Endothelial cell of umbilical vein (primary cell): ENCODE measurements around the gene PCID2. TPM values are rescaled to one million over a fixed set of nuclear protein-coding genes. Genes with fewer than 3 reads are reported as not detected.

Source experiments
- BruUV-seq: library from RNA; stranded (reverse); fragments of 400-500 nt; replicated peaks from 2 replicates; lab custom pipeline; 2021; lab: Mats Ljungman, UMichigan
- CTCF ChIA-PET: fragments of 300-600, 350-600 bp; sonication (Branson Sonifier 250); formaldehyde crosslinking; loops from one replicate; lab custom pipeline; 2021; ENCODE audit warnings: antibody characterized with exemption, inconsistent platforms; lab: Charles Lee
- POLR2A ChIA-PET: fragments of 300-600, 350-600 bp; sonication (Branson Sonifier 250); formaldehyde crosslinking; loops from one replicate; lab custom pipeline; 2021; ENCODE audit warnings: antibody characterized with exemption, inconsistent platforms; lab: Charles Lee
- DNase-seq: peaks from one replicate; pipeline ENCODE4 v3.0.0-alpha.2; 2011; ENCODE audit warnings: low read depth, low spot score
- FAIRE-seq: peaks from 2 replicates; lab custom pipeline; 2011; peaks lifted over from hg19 to GRCh38; lab: Jason Lieb, UNC
- H2AFZ ChIP-seq: 2 replicates; pipeline ENCODE4 v1.6.0; 2012; ENCODE audit warnings: low read depth, low read length, control low read depth, inconsistent platforms
- H3K27ac ChIP-seq: 2 replicates; pipeline ENCODE4 v1.5.1; 2011; ENCODE audit warnings: low read depth, mild to moderate bottlenecking, control low read depth, low read length, moderate library complexity; ENCODE audit not compliant: insufficient read depth
- H3K27me3 ChIP-seq, 2 experiments: 2 replicates each; pipeline versions ENCODE4 v1.6.0 to v1.6.1; 2011; ENCODE audit warnings: low read length in 2 of 2, mixed read lengths in 1 of 2; ENCODE audit not compliant: control insufficient read depth in 2 of 2, insufficient read depth in 2 of 2
- H3K36me3 ChIP-seq, 2 experiments: 2 replicates in 1 of 2; 3 replicates in 1 of 2; pipeline ENCODE4 v1.5.1; 2011; ENCODE audit warnings: low read length in 2 of 2, mild to moderate bottlenecking in 1 of 2, moderate library complexity in 1 of 2; ENCODE audit not compliant: control insufficient read depth in 2 of 2, insufficient read depth in 2 of 2; ENCODE audit errors: extremely low read depth in 1 of 2
- H3K4me1 ChIP-seq: 3 replicates; pipeline ENCODE4 v1.5.1; 2011; ENCODE audit warnings: mild to moderate bottlenecking, low read length; ENCODE audit not compliant: control insufficient read depth, insufficient read depth; ENCODE audit errors: extremely low read depth
- H3K4me2 ChIP-seq: 2 replicates; pipeline ENCODE4 v1.6.1; 2011; ENCODE audit warnings: low read length, control low read depth, mixed read lengths; ENCODE audit not compliant: insufficient read depth
- H3K4me3 ChIP-seq, 3 experiments: fragments of 200-600 bp in 1 of 3; sonication (generic), shearing (Covaris generic) in 1 of 3; replicated peaks in 1 of 3; 2 replicates each; pipeline ENCODE4 v1.5.1; 2011 to 2016; ENCODE audit warnings: control low read depth in 3 of 3, low read length in 3 of 3, mild to moderate bottlenecking in 2 of 3, inconsistent platforms in 1 of 3, low read depth in 1 of 3, moderate library complexity in 1 of 3; ENCODE audit not compliant: insufficient read depth in 1 of 3
- H3K79me2 ChIP-seq: 2 replicates; pipeline ENCODE4 v1.6.0; 2012; ENCODE audit warnings: low read length, inconsistent platforms; ENCODE audit not compliant: control insufficient read depth, insufficient read depth
- H3K9ac ChIP-seq: replicated peaks from 2 replicates; pipeline ENCODE3; 2011; ENCODE audit warnings: low read length, control low read depth; ENCODE audit not compliant: insufficient read depth; ENCODE audit errors: extremely low read depth
- H3K9me1 ChIP-seq: replicated peaks from 3 replicates; pipeline ENCODE4 v1.6.0; 2011; ENCODE audit warnings: mild to moderate bottlenecking, low read length; ENCODE audit not compliant: control insufficient read depth, insufficient read depth; ENCODE audit errors: extremely low read depth
- H3K9me3 ChIP-seq: replicated peaks from 2 replicates; pipeline ENCODE4 v1.5.1; 2012; ENCODE audit warnings: low read length, inconsistent platforms; ENCODE audit not compliant: control insufficient read depth, insufficient read depth
- H4K20me1 ChIP-seq: replicated peaks from 2 replicates; pipeline ENCODE3; 2011; ENCODE audit warnings: mild to moderate bottlenecking, low read length; ENCODE audit not compliant: control insufficient read depth, insufficient read depth; ENCODE audit errors: extremely low read depth
- EZH2 ChIP-seq: IDR thresholded peaks from 2 replicates; pipeline ENCODE4 v1.6.1; 2012; ENCODE audit warnings: borderline replicate concordance, low read depth, mild to moderate bottlenecking, moderate library complexity, low read length, inconsistent platforms; ENCODE audit not compliant: severe bottlenecking
- FOS ChIP-seq: IDR thresholded peaks from 2 replicates; pipeline ENCODE4 v1.6.1; 2011; ENCODE audit warnings: mild to moderate bottlenecking, low read length, moderate library complexity, borderline replicate concordance; ENCODE audit not compliant: insufficient read depth
- GATA2 ChIP-seq: IDR thresholded peaks from 2 replicates; pipeline ENCODE4 v1.7.0; 2011; ENCODE audit warnings: low read depth, mild to moderate bottlenecking, moderate library complexity, mixed read lengths, low read length; ENCODE audit not compliant: insufficient read length, insufficient read depth
- JUN ChIP-seq: IDR thresholded peaks from 2 replicates; pipeline ENCODE4 v1.6.1; 2011; ENCODE audit warnings: borderline replicate concordance, low read depth; ENCODE audit not compliant: insufficient read length, insufficient read depth
- MYC ChIP-seq: IDR thresholded peaks from one replicate; pipeline ENCODE4 v1.6.1; 2011; ENCODE audit warnings: mild to moderate bottlenecking, low read depth, low read length
- POLR2A ChIP-seq: IDR thresholded peaks from 2 replicates; pipeline ENCODE4 v1.6.1; 2012; ENCODE audit warnings: low read depth, mild to moderate bottlenecking, control low read depth, low read length
- POLR2AphosphoS5 ChIP-seq: IDR thresholded peaks from 2 replicates; pipeline ENCODE4 v1.6.1; 2012; ENCODE audit warnings: low read depth, mild to moderate bottlenecking, control low read depth, low read length, moderate library complexity; ENCODE audit not compliant: insufficient read depth
- dilution Hi-C: fragments of 300-500 bp; cut with MboI; formaldehyde crosslinking; loops from one replicate; pipeline ENCODE4 v1.15.0; 2019; ENCODE audit warnings: low sequenced_read_pairs; ENCODE audit not compliant: extremely low pct_ligation_motif_present
- intact Hi-C: fragments of 100-400 bp; cut with micrococcal nuclease; formaldehyde crosslinking; loops from one replicate; pipeline ENCODE4 v1.10.0; 2022
- polyA plus RNA-seq, 4 experiments: library from polyadenylated mRNA; depleted of rRNA in 3 of 4; stranded (reverse) in 3 of 4; unstranded in 1 of 4; fragments of >200 nt; gene quantifications; 2 replicates each; pipeline versions ENCODE4 v1.2.1 to v1.2.3, GENCODE V29; 2011 to 2012; ENCODE audit warnings: missing spikeins in 1 of 4
- total RNA-seq: library from RNA; stranded (reverse); gene quantifications from 2 replicates; pipeline ENCODE4 v1.2.3, GENCODE V29; 2021
- TF ChIP-seq, protein P1 (sequence below): IDR thresholded peaks from 2 replicates; pipeline ENCODE4 v1.6.1; 2011; ENCODE audit not compliant: insufficient read depth, insufficient read length
- TF ChIP-seq, protein P2 (sequence below), 2 donors: IDR thresholded peaks; 1 replicate in 1 of 2; 2 replicates in 1 of 2; pipeline ENCODE4 v1.5.1; 2011; ENCODE audit warnings: low read length in 2 of 2, mild to moderate bottlenecking in 2 of 2, moderate library complexity in 2 of 2, control low read depth in 1 of 2, inconsistent platforms in 1 of 2, low read depth in 1 of 2; ENCODE audit not compliant: insufficient read depth in 1 of 2; ENCODE audit errors: extremely low read depth in 1 of 2

The PCID2 gene
- total and polyA plus RNA-seq, 2 donors (not counting 3 experiments of a cell fraction or from before 2014, with no cell fraction given) = 52.1 to 55.6 TPM

DNA sequence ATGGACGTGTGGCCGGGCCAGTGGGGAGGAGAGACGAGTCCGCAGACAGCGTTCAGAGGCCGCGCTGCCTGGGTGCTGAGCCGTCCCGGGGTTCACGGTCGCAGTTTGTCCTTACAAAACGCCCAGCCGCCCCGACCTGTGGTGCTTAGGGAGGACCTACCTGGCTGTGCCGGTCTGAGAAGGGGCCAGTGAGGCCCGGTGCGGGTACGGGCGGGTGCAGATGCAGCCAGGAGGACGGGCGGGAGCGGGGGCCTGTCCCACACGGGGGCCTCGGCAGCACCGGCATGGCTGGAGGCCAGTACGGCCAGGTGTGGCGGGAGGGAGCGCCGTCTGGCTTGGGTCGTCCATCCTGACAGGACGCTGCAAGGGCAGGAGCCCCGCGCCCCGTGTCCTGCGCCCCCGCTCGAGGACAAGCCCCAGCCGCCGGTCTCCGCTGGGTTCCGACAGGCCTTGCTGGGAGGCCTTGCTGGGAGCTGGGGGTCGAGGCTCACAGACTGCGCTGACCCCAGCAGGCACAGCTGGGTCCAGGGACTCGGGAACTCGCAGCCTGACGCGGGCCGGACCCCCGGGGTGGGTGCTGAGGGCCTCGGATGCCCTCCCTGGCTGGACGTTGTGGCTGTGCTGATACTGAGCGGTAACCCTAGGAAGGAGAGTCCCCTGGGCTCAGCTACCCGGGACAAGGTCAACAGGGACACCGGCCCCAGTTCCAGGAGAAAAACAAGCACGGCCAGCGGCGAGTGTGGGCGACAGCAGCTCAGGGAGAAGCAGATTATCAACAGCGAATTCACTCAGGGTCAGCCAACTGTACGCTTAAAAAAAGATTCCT is 55.3 kb downstream of the PCID2 start:
- H3K79me2 ChIP-seq = no peaks in the 10 kb centered on the region
- POLR2A ChIA-PET = no interaction called here
- peaks cover 6% of the 10 kb centered on the region for H3K4me1 ChIP-seq
- TSS peak; percentile 93 for BruUV-seq
- dilution Hi-C loops (no loop called here), intact Hi-C loops (loop anchor here (1.0 kb wide), 2 partner anchors 34 to 56 kb away; partner anchors contain the start of gene CUL4A)
- H3K27me3 ChIP-seq = peaks cover 2 to 9% of the 10 kb centered on the region in 2 experiments
- H3K4me3 ChIP-seq = peak overlapping the region in 2 of 3 experiments; percentile 22 to 41
- H4K20me1 ChIP-seq = no peaks in the 10 kb centered on the region
- FAIRE-seq (peak; percentile 64), DNase-seq (no peak)
- H3K27ac ChIP-seq = no peak overlapping the region
- peak overlapping the region; percentile 72 for H2AFZ ChIP-seq
- CTCF ChIA-PET = interaction anchor here (1.0 kb wide), 1 partner anchor 34 kb away, joined by 3 read pairs; no protein-coding TSS in a partner anchor
- peak overlapping the region; percentile 11 for H3K9ac ChIP-seq
- TF ChIP-seq EZH2 = no peak
- TF ChIP-seq MYC = no peak
- no peak for TF ChIP-seq POLR2AphosphoS5
- no peak for TF ChIP-seq GATA2
- TF ChIP-seq JUN = no peak
- no peak for TF ChIP-seq POLR2A
- TF ChIP-seq FOS = no peak
- TF ChIP-seq, protein P1, sequence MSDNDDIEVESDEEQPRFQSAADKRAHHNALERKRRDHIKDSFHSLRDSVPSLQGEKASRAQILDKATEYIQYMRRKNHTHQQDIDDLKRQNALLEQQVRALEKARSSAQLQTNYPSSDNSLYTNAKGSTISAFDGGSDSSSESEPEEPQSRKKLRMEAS = no peak
- TF ChIP-seq, protein P2, sequence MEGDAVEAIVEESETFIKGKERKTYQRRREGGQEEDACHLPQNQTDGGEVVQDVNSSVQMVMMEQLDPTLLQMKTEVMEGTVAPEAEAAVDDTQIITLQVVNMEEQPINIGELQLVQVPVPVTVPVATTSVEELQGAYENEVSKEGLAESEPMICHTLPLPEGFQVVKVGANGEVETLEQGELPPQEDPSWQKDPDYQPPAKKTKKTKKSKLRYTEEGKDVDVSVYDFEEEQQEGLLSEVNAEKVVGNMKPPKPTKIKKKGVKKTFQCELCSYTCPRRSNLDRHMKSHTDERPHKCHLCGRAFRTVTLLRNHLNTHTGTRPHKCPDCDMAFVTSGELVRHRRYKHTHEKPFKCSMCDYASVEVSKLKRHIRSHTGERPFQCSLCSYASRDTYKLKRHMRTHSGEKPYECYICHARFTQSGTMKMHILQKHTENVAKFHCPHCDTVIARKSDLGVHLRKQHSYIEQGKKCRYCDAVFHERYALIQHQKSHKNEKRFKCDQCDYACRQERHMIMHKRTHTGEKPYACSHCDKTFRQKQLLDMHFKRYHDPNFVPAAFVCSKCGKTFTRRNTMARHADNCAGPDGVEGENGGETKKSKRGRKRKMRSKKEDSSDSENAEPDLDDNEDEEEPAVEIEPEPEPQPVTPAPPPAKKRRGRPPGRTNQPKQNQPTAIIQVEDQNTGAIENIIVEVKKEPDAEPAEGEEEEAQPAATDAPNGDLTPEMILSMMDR (IDR thresholded peaks at IDR 0.05; ENCODE audit: extremely low read depth in 1 of 2, insufficient read depth in 1 of 2, low read depth in 1 of 2, low read length in 2 of 2) = no peak
- H3K36me3 ChIP-seq = no peaks in the 10 kb centered on the region
- H3K4me2 ChIP-seq = peak overlapping the region; percentile 69
- no peaks in the 10 kb centered on the region for H3K9me1 ChIP-seq
- no peaks in the 10 kb centered on the region for H3K9me3 ChIP-seq
